Measurements from ENCODE around the gene DHX34.

GRCh38 chr19:47419030-47419783 lies 70.1 kb downstream of the DHX34 start, which contains the start of gene MEIS3:
- TF ChIP-seq ZNF510 (tag by site-specific recombination; IDR thresholded peaks at IDR 0.05; ENCODE audit: insufficient replicate concordance) = no peak
- TF ChIP-seq ZNF623 (tag by site-specific recombination; IDR thresholded peaks at IDR 0.05) = no peak
- no peak for TF ChIP-seq REST (tag by site-specific recombination; IDR thresholded peaks at IDR 0.05)
- TF ChIP-seq KLF9 (tag by site-specific recombination; IDR thresholded peaks at IDR 0.05; ENCODE audit: low read depth) = no peak
- TF ChIP-seq CTCF (tag by site-specific recombination; IDR thresholded peaks at IDR 0.05) = no peak
- no peak for TF ChIP-seq ZNF423 (tag by site-specific recombination; IDR thresholded peaks at IDR 0.05)
- no peak for TF ChIP-seq TCF7L2 (IDR thresholded peaks at IDR 0.05; ENCODE audit: borderline replicate concordance, low read depth, low read length)
- TF ChIP-seq, protein P1, sequence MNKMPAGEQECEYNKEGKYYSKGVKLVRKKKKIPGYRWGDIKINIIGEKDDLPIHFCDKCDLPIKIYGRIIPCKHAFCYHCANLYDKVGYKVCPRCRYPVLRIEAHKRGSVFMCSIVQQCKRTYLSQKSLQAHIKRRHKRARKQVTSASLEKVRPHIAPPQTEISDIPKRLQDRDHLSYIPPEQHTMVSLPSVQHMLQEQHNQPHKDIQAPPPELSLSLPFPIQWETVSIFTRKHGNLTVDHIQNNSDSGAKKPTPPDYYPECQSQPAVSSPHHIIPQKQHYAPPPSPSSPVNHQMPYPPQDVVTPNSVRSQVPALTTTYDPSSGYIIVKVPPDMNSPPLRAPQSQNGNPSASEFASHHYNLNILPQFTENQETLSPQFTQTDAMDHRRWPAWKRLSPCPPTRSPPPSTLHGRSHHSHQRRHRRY (tag by site-specific recombination; IDR thresholded peaks at IDR 0.05) = no peak
- TF ChIP-seq BCL11B (tag by site-specific recombination; IDR thresholded peaks at IDR 0.05; ENCODE audit: low read depth) = no peak
- TF ChIP-seq ZNF670 (tag by site-specific recombination; IDR thresholded peaks at IDR 0.05; ENCODE audit: low read depth) = no peak
- TF ChIP-seq, protein P2, sequence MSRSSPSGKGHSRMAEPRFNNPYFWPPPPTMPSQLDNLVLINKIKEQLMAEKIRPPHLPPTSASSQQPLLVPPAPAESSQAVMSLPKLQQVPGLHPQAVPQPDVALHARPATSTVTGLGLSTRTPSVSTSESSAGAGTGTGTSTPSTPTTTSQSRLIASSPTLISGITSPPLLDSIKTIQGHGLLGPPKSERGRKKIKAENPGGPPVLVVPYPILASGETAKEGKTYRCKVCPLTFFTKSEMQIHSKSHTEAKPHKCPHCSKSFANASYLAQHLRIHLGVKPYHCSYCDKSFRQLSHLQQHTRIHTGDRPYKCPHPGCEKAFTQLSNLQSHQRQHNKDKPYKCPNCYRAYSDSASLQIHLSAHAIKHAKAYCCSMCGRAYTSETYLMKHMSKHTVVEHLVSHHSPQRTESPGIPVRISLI (tag by site-specific recombination; IDR thresholded peaks at IDR 0.05) = no peak
